ENCODE measurements around the gene GSTT4. TPM values are rescaled to one million over a fixed set of nuclear protein-coding genes. Genes with fewer than 3 reads are reported as not detected.
"Not testable (repeated sequence)": the region's sequence is repeated elsewhere in the genome, so short reads cannot be mapped to it uniquely, and the experiment has no call there.

Gene GSTT4
- total RNA-seq, 2 experiments from 2014 or later, result not detected

- POLR2A ChIA-PET, result interaction anchor here (0.8 kb wide), 1 partner anchor 41 kb away, joined by 3 read pairs; no protein-coding TSS in a partner anchor
- peaks cover 61% of the 10 kb centered on the region for H3K36me3 ChIP-seq (ENCODE audit: insufficient read depth, low read length)
Observed at GRCh38 chr22:24043958-24044357, 38.7 kb upstream of the GSTT4 start.

DNA sequence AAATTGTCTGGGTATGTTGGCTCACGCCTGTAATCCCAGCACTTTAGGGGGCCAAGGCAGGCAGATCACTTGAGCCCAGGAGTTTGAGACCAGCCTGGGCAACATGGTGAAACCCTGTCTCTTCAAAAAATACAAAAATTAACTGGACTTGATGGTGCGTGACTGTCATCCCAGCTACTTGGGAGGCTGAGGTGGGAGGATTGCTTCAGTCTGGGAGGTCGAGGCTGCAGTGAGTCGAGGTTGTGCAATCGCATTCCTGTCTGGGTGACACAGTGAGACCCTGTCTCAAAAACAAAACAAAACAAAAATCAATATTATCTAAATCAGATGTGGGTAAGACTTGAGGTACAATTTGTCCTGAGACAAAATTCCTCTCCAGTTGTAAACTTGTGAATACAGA is 38.2 kb upstream of the GSTT4 start:
- H4K20me1 ChIP-seq (ENCODE audit: insufficient read depth, low read length); H3K27ac ChIP-seq (ENCODE audit: low read depth, low read length, poor library complexity, severe bottlenecking); H3K9me2 ChIP-seq (ENCODE audit: insufficient read depth, low read length); H3K4me1 ChIP-seq (ENCODE audit: insufficient read depth, low read length, poor library complexity, severe bottlenecking); CTCF ChIA-PET (ENCODE audit: unreplicated experiment); H3K4me3 ChIP-seq (ENCODE audit: low read depth, low read length, poor library complexity, severe bottlenecking); H3K79me2 ChIP-seq (ENCODE audit: insufficient read depth, low read depth, low read length); H3K4me2 ChIP-seq (ENCODE audit: low read length); H3K9me3 ChIP-seq (ENCODE audit: low read length); BruUV-seq (replicated peaks); intact Hi-C loops (cut with micrococcal nuclease; ENCODE audit: unreplicated experiment); H2AFZ ChIP-seq (ENCODE audit: low read length); DNase-seq (ENCODE audit: low spot score): not testable (repeated sequence)
- H3K36me3 ChIP-seq (ENCODE audit: insufficient read depth, low read length), result peaks cover 60% of the 10 kb centered on the region
- POLR2A ChIA-PET, result interaction anchor here (0.8 kb wide), 1 partner anchor 41 kb away, joined by 3 read pairs; no protein-coding TSS in a partner anchor

More at GRCh38 chr22:24043958-24044357, 38.7 kb upstream of the GSTT4 start:
- H3K27ac ChIP-seq (ENCODE audit: low read depth, low read length, poor library complexity, severe bottlenecking), result no peak overlapping the region
- BruUV-seq (replicated peaks), result no TSS peak
- no peak for DNase-seq (ENCODE audit: low spot score)
- intact Hi-C loops (cut with micrococcal nuclease; ENCODE audit: unreplicated experiment), result no loop called here
- H3K4me2 ChIP-seq (ENCODE audit: low read length), result no peak overlapping the region
- CTCF ChIA-PET (ENCODE audit: unreplicated experiment), result no interaction called here
- TF ChIP-seq, protein P1, sequence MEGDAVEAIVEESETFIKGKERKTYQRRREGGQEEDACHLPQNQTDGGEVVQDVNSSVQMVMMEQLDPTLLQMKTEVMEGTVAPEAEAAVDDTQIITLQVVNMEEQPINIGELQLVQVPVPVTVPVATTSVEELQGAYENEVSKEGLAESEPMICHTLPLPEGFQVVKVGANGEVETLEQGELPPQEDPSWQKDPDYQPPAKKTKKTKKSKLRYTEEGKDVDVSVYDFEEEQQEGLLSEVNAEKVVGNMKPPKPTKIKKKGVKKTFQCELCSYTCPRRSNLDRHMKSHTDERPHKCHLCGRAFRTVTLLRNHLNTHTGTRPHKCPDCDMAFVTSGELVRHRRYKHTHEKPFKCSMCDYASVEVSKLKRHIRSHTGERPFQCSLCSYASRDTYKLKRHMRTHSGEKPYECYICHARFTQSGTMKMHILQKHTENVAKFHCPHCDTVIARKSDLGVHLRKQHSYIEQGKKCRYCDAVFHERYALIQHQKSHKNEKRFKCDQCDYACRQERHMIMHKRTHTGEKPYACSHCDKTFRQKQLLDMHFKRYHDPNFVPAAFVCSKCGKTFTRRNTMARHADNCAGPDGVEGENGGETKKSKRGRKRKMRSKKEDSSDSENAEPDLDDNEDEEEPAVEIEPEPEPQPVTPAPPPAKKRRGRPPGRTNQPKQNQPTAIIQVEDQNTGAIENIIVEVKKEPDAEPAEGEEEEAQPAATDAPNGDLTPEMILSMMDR (conservative IDR thresholded peaks at IDR 0.05; ENCODE audit: low read length), result no peak
- TF ChIP-seq EZH2phosphoT487 (IDR thresholded peaks at IDR 0.05; ENCODE audit: borderline replicate concordance, low read depth, low read length), result no peak
- H3K9me2 ChIP-seq (ENCODE audit: insufficient read depth, low read length), result no peaks in the 10 kb centered on the region
- H3K79me2 ChIP-seq (ENCODE audit: insufficient read depth, low read depth, low read length), result no peaks in the 10 kb centered on the region
- H4K20me1 ChIP-seq (ENCODE audit: insufficient read depth, low read length), result no peaks in the 10 kb centered on the region
- H3K9me3 ChIP-seq (ENCODE audit: low read length), result no peaks in the 10 kb centered on the region
- H3K4me1 ChIP-seq (ENCODE audit: insufficient read depth, low read length, poor library complexity, severe bottlenecking), result no peaks in the 10 kb centered on the region
- no peak overlapping the region for H3K4me3 ChIP-seq (ENCODE audit: low read depth, low read length, poor library complexity, severe bottlenecking)
- H2AFZ ChIP-seq (ENCODE audit: low read length), result no peak overlapping the region

DNA sequence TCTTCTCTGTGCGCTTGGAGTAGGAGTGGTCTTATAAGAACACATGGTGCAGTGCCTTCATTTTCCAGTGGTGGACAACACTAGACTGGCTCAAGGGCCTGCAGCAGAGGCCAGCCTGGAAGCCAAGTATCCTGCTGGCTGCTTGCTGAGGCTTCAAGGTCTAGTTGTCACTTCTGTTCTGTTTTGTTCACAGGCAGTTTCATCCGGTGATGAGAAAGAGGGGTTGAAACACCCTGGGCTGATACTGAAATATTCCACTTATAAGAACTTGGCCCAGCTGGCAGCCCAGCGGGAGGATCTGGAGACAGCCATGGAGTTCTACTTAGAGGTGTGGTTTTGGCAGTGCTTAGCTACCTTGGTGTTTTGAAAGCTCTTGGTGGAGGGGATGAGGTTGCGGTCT is 35.7 kb upstream of the GSTT4 start:
- no peaks in the 10 kb centered on the region for H3K9me3 ChIP-seq (ENCODE audit: low read length)
- CTCF ChIA-PET (ENCODE audit: unreplicated experiment), result no interaction called here
- no peak for DNase-seq (ENCODE audit: low spot score)
- TF ChIP-seq, protein P1 (conservative IDR thresholded peaks at IDR 0.05; ENCODE audit: low read length), result no peak
- TF ChIP-seq EZH2phosphoT487 (IDR thresholded peaks at IDR 0.05; ENCODE audit: borderline replicate concordance, low read depth, low read length), result no peak
- no TSS peak for BruUV-seq (replicated peaks)
- no peak overlapping the region for H2AFZ ChIP-seq (ENCODE audit: low read length)
- H3K9me2 ChIP-seq (ENCODE audit: insufficient read depth, low read length), result no peaks in the 10 kb centered on the region
- H3K4me1 ChIP-seq (ENCODE audit: insufficient read depth, low read length, poor library complexity, severe bottlenecking), result no peaks in the 10 kb centered on the region
- intact Hi-C loops (cut with micrococcal nuclease; ENCODE audit: unreplicated experiment), result no loop called here
- no peak overlapping the region for H3K4me3 ChIP-seq (ENCODE audit: low read depth, low read length, poor library complexity, severe bottlenecking)
- H3K4me2 ChIP-seq (ENCODE audit: low read length), result no peak overlapping the region
- H4K20me1 ChIP-seq (ENCODE audit: insufficient read depth, low read length), result no peaks in the 10 kb centered on the region
- POLR2A ChIA-PET, result interaction anchor here (1.6 kb wide), 1 partner anchor 11 kb away, joined by 6 read pairs; no protein-coding TSS in a partner anchor
- H3K79me2 ChIP-seq (ENCODE audit: insufficient read depth, low read depth, low read length), result no peaks in the 10 kb centered on the region
- peaks cover 69% of the 10 kb centered on the region for H3K36me3 ChIP-seq (ENCODE audit: insufficient read depth, low read length)
- no peak overlapping the region for H3K27ac ChIP-seq (ENCODE audit: low read depth, low read length, poor library complexity, severe bottlenecking)

All from OCI-LY7 (cell line).